NCI-H345 treated with DMSO at 0.1 percent for 48 hours (cell line): ENCODE data around the gene CDH4.
"Not testable (repeated sequence)": the region's sequence is repeated elsewhere in the genome, so short reads cannot be mapped to it uniquely, and the experiment has no call there.

Source experiments
- DNase-seq: peaks from one replicate; lab custom pipeline; 2025; ENCODE audit not compliant: unreplicated experiment; lab: John Stamatoyannopoulos, UW

Gene CDH4

GRCh38 chr20:61453219-61453618, 201.2 kb downstream of the CDH4 start:
- DNase-seq: no peak

- not testable (repeated sequence) for DNase-seq
These were observed 201.6 kb downstream of the CDH4 start for GRCh38 chr20:61453623-61454022.

GRCh38 chr20:61454053-61454452, 202.0 kb downstream of the CDH4 start:
- no peak for DNase-seq

GRCh38 chr20:61455508-61456215, 203.6 kb downstream of the CDH4 start:
- no peak for DNase-seq

- no peak for DNase-seq
These were observed 205.7 kb downstream of the CDH4 start for GRCh38 chr20:61457725-61458124.

- DNase-seq: no peak
These were observed 206.2 kb downstream of the CDH4 start for GRCh38 chr20:61458146-61458746.

- no peak for DNase-seq
These were observed 207.2 kb downstream of the CDH4 start for GRCh38 chr20:61459266-61459665.

- DNase-seq: no peak
These were observed 207.6 kb downstream of the CDH4 start for GRCh38 chr20:61459705-61460104.

- DNase-seq: no peak
These were observed 208.4 kb downstream of the CDH4 start for GRCh38 chr20:61460261-61461052.

GRCh38 chr20:61461461-61461860, 209.4 kb downstream of the CDH4 start:
- DNase-seq: no peak

GRCh38 chr20:61464307-61465303, 212.5 kb downstream of the CDH4 start:
- no peak for DNase-seq

- DNase-seq: no peak
These were observed 223.7 kb downstream of the CDH4 start for GRCh38 chr20:61475729-61476128.

- DNase-seq: no peak
These were observed 224.9 kb downstream of the CDH4 start for GRCh38 chr20:61476956-61477355.

- no peak for DNase-seq
These were observed 225.4 kb downstream of the CDH4 start for GRCh38 chr20:61477451-61477861.

- DNase-seq: no peak
These were observed 226.0 kb downstream of the CDH4 start for GRCh38 chr20:61478094-61478493.

GRCh38 chr20:61478611-61479305, 226.7 kb downstream of the CDH4 start:
- no peak for DNase-seq

GRCh38 chr20:61479433-61479832, 227.4 kb downstream of the CDH4 start:
- not testable (repeated sequence) for DNase-seq

- DNase-seq: no peak
These were observed 228.2 kb downstream of the CDH4 start for GRCh38 chr20:61480158-61480825.

GRCh38 chr20:61482056-61482887, 230.2 kb downstream of the CDH4 start:
- DNase-seq: no peak
